Skeletal muscle satellite cell (primary cell): ENCODE data around the gene NLRP12.
"Not testable (repeated sequence)": the region's sequence is repeated elsewhere in the genome, so short reads cannot be mapped to it uniquely, and the experiment has no call there.

Source experiments
- H3K27me3 ChIP-seq: 2 replicates; pipeline ENCODE4 v1.7.0; 2013; ENCODE audit warnings: low read length; ENCODE audit not compliant: control insufficient read depth, insufficient read depth
- H3K36me3 ChIP-seq: 2 replicates; pipeline ENCODE4 v1.7.0; 2013; ENCODE audit warnings: mild to moderate bottlenecking, control low read depth, low read length; ENCODE audit not compliant: insufficient read depth
- H3K4me1 ChIP-seq: 2 replicates; pipeline ENCODE4 v1.7.0; 2013; ENCODE audit warnings: low read length; ENCODE audit not compliant: control insufficient read depth, insufficient read depth
- H3K4me2 ChIP-seq: 2 replicates; pipeline ENCODE4 v1.7.0; 2013; ENCODE audit warnings: mild to moderate bottlenecking, low read length
- H3K4me3 ChIP-seq: 2 replicates; pipeline ENCODE4 v1.7.0; 2013; ENCODE audit warnings: low read length
- H3K9ac ChIP-seq: 2 replicates; pipeline ENCODE4 v1.7.0; 2013; ENCODE audit warnings: mild to moderate bottlenecking, low read depth, low read length, moderate library complexity
- H3K9me3 ChIP-seq: replicated peaks from 2 replicates; pipeline ENCODE4 v1.7.0; 2013; ENCODE audit warnings: mild to moderate bottlenecking, control low read depth, low read length

The NLRP12 gene

GRCh38 chr19:53792721-53793433 is 31.2 kb downstream of the NLRP12 start:
- Histone ChIP-seq H3K4me2 (no peak overlapping the region), H3K4me3 (no peak overlapping the region), H3K27me3 (no peaks in the 10 kb centered on the region), H3K36me3 (no peaks in the 10 kb centered on the region), H3K4me1 (no peaks in the 10 kb centered on the region), H3K9ac (no peak overlapping the region), H3K9me3 (no peaks in the 10 kb centered on the region)

DNA sequence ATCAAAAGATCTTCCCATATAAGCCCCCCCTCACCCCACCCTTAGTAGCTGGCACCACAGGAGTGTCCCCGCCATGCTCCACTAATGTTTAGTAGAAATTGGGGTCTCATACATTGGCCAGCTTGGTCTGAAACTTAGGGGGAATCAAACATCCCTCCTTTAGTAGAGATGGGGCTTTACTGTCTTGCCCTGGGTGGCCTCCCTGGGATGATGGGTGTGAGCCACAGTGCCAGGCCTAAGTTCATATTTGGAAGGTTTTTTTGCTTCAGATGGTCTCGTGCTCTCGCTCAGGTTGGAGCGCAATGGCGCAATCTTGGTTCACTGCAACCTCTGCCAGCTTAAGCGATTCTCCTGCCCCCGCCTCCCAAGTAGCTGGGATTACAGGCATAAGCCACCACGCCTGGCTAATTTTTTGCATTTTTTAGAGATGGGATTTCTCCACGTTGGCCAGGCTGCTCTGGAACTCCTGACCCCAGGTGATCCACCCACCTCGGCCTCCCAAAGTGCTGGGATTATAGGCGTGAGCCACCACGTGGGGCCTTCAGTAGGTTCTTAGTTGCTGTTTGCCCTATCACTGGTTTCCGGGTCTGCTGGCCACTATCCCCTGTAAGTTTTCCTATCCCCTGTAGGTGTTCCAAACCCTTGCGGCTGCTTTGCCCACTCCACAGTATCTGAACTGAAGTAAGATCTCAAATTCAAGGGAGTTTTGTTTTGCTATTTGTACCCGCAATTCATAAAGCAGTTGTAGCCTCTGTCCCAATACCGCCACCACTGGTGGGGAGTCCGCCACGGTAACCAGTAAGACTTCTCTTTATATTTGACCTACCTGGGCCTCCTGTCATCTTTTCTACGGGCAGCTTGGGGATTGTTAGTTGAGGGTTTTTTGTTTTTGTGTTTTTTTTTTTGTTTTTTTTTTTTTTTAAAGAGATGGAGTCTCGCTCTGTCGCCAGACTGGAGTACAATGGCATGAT is 34.1 kb downstream of the NLRP12 start:
- Histone ChIP-seq H3K4me2 (no peak overlapping the region), H3K9ac (no peak overlapping the region), H3K9me3 (no peaks in the 10 kb centered on the region), H3K36me3 (no peaks in the 10 kb centered on the region), H3K4me1 (no peaks in the 10 kb centered on the region), H3K4me3 (no peak overlapping the region), H3K27me3 (no peaks in the 10 kb centered on the region)

DNA sequence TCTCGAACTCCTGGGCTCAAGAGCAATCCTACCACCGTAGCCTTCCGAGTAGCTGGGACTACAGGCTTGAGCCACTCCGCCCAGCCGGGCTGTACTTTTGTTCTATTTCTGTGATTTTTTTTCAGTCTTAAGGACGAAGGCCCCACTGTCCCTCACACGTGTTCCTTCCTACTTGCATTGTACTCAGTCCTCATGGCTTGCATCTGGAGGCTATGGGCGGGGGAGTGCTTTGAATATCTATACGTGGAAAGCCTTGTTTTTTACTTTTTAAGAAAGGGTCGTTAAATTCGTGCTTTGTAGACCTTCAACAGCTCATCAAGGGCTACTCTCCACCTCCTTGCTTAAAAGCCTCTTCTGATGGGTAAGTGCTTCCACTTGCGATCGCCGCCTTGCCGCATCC is 36.8 kb downstream of the NLRP12 start:
- no peaks in the 10 kb centered on the region for H3K27me3 ChIP-seq
- H3K4me3 ChIP-seq = no peak overlapping the region
- H3K4me2 ChIP-seq = no peak overlapping the region
- no peaks in the 10 kb centered on the region for H3K4me1 ChIP-seq
- no peaks in the 10 kb centered on the region for H3K9me3 ChIP-seq
- H3K36me3 ChIP-seq = no peaks in the 10 kb centered on the region
- no peak overlapping the region for H3K9ac ChIP-seq

GRCh38 chr19:53786744-53787143 is 37.4 kb downstream of the NLRP12 start:
- no peaks in the 10 kb centered on the region for H3K9me3 ChIP-seq
- H3K9ac ChIP-seq = no peak overlapping the region
- H3K4me1 ChIP-seq = no peaks in the 10 kb centered on the region
- no peaks in the 10 kb centered on the region for H3K36me3 ChIP-seq
- H3K27me3 ChIP-seq = no peaks in the 10 kb centered on the region
- no peak overlapping the region for H3K4me2 ChIP-seq
- no peak overlapping the region for H3K4me3 ChIP-seq

DNA sequence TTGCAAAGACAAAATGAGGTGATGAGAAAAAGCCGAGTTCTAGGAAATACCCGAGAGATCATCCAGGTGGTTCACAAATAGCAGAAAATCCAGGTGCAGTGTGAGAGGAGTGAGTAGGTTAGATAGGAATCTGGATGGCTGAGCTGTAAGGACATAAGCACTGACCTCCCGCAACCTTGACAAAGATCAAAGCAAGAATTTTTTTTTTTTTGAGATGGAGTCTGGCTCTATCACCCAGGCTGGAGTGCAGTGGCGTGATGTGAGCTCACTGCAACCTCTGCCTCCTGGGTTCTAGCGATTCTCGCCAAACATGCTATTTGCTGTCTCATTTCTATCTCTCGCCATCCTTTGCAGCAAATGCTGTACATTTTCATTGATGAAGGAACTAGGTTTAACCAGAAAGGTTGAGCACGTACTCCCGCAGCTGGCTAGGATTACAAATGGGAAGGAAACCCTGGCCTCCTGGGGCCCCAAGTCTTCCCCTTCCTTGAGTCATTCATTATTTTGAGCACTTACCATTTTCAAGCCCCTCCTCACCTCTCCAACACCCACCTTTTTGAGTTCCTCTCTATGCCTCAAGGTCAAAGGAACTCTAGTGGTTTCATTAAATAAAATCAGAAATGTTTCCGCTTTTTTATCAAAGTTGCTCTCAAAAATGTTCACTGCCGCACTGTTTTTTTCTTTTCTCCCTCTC is 38.8 kb downstream of the NLRP12 start:
- Histone ChIP-seq H3K4me1 (no peaks in the 10 kb centered on the region), H3K9me3 (no peaks in the 10 kb centered on the region), H3K9ac (no peak overlapping the region), H3K4me3 (no peak overlapping the region), H3K4me2 (no peak overlapping the region), H3K36me3 (no peaks in the 10 kb centered on the region), H3K27me3 (no peaks in the 10 kb centered on the region)

- H3K27me3 ChIP-seq = no peaks in the 10 kb centered on the region
- no peaks in the 10 kb centered on the region for H3K36me3 ChIP-seq
- H3K9ac ChIP-seq = no peak overlapping the region
- H3K4me2 ChIP-seq = no peak overlapping the region
- no peaks in the 10 kb centered on the region for H3K4me1 ChIP-seq
- H3K4me3 ChIP-seq = no peak overlapping the region
- H3K9me3 ChIP-seq = no peaks in the 10 kb centered on the region
Observed at GRCh38 chr19:53782698-53783097, 41.4 kb downstream of the NLRP12 start.

- not testable (repeated sequence) for H3K4me3 ChIP-seq, H3K4me1 ChIP-seq, H3K36me3 ChIP-seq, H3K4me2 ChIP-seq, H3K27me3 ChIP-seq, H3K9me3 ChIP-seq, H3K9ac ChIP-seq
Observed at GRCh38 chr19:53781332-53781731, 42.8 kb downstream of the NLRP12 start.

- H3K9ac ChIP-seq = no peak overlapping the region
- no peaks in the 10 kb centered on the region for H3K36me3 ChIP-seq
- no peaks in the 10 kb centered on the region for H3K27me3 ChIP-seq
- H3K4me1 ChIP-seq = no peaks in the 10 kb centered on the region
- no peak overlapping the region for H3K4me3 ChIP-seq
- H3K4me2 ChIP-seq = no peak overlapping the region
- H3K9me3 ChIP-seq = no peaks in the 10 kb centered on the region
Observed at GRCh38 chr19:53780506-53780905, 43.6 kb downstream of the NLRP12 start.

DNA sequence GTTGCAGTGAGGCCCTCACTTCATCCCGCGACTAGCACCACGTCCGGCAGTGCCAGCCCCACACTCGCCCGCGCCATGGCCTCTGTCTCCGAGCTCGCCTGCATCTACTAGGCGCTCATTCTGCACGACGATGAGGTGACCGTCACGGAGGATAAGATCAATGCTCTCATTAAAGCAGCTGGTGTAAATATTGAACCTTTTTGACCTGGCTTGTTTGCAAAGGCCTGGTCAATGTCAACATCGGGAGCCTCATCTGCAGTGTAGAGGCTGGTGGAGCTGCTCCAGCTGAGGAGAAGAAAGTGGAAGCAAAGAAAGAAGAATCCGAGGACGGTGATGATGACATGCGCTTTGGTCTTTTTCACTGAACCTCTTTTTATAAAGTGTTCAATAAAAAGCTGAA is 48.6 kb downstream of the NLRP12 start:
- no peaks in the 10 kb centered on the region for H3K9me3 ChIP-seq

GRCh38 chr19:53774491-53774890 is 49.6 kb downstream of the NLRP12 start:
- not testable (repeated sequence) for H3K4me3 ChIP-seq, H3K27me3 ChIP-seq, H3K36me3 ChIP-seq, H3K4me1 ChIP-seq, H3K4me2 ChIP-seq, H3K9me3 ChIP-seq, H3K9ac ChIP-seq

More for the DNA sequence above, 48.6 kb downstream of the NLRP12 start:
- no peak overlapping the region for H3K9ac ChIP-seq
- no peaks in the 10 kb centered on the region for H3K4me1 ChIP-seq
- H3K27me3 ChIP-seq = no peaks in the 10 kb centered on the region
- H3K4me2 ChIP-seq = no peak overlapping the region
- no peaks in the 10 kb centered on the region for H3K36me3 ChIP-seq
- H3K4me3 ChIP-seq = no peak overlapping the region

- no peaks in the 10 kb centered on the region for H3K4me1 ChIP-seq
- H3K36me3 ChIP-seq = no peaks in the 10 kb centered on the region
- H3K27me3 ChIP-seq = no peaks in the 10 kb centered on the region
- no peaks in the 10 kb centered on the region for H3K9me3 ChIP-seq
- H3K4me2 ChIP-seq = no peak overlapping the region
- no peak overlapping the region for H3K4me3 ChIP-seq
- no peak overlapping the region for H3K9ac ChIP-seq
Observed at GRCh38 chr19:53773999-53774398, 50.1 kb downstream of the NLRP12 start.
